Stimulated activated CD4-positive, alpha-beta T cell treated with anti-CD3 and anti-CD28 coated beads, TNF-alpha, amount 100 ng/mL, for 4 hours (primary cell): ENCODE data around the gene RIF1.
"Not testable (repeated sequence)": the region's sequence is repeated elsewhere in the genome, so short reads cannot be mapped to it uniquely, and the experiment has no call there.

Source experiments
- DNase-seq, 3 experiments: peaks; one replicate each; pipeline ENCODE4 v3.0.0-alpha.2; 2020; ENCODE audit warnings: low read depth in 3 of 3

The RIF1 gene

GRCh38 chr2:151409601-151410484, at the start of gene RIF1:
RIF1 (plus strand) TSS chr2:151409902; CDS start chr2:151410424, 522 bp downstream.
- DNase-seq: peak; percentile 65 to 68 (median 67)

DNA sequence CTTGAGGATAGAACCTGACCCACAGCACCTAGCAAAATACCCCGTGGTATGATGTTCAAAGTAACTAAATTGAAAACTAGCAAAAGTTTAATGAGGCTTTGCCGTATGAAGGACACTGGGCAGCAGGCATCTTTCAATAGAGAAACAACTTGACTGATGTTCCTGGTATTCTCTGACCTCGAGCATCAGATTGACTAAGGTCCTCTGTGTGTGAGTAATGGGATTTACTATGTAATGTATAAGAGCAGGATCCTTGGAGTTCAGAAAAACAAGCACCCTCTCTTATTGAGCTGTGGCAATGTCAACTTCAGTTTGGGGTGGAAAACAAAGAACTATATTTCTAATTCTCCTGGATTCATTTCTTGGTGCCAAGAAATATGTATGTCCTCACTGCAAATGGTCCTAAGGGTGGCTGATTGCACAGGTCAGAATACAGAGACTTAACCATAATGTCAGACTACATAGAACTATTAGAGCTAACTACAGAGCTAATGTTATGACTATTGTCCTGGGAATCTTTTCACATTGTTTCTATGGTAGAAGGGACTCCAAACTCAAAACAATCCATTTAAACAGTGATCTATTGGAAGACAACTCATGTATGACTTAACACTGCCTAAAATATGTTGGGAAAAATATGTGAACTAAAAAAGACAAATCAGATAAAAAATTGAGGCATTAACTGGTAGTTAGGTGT, 47.9 kb upstream of the RIF1 start:
- DNase-seq: no peak

GRCh38 chr2:151363709-151364108, 46.0 kb upstream of the RIF1 start:
- no peak for DNase-seq

- DNase-seq: no peak
Observed at GRCh38 chr2:151367571-151367970, 42.1 kb upstream of the RIF1 start.

DNA sequence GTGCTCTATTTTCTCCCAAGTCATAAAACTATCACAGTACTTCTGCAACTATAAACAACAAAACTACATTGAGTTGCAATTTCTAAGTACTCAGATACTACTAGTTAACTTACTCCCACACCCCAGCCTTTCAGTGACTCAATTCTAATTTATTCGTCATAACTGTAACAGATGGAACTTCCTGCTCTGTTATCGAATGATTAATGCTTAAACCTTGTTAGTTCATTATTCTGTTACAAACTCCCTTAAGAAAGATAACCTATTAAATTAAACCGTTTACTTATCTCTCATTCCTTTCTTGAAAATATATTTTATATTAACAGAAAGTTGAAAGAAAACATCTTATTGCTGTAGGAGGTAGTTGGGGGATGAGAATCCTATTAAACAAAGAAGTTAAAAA, 35.3 kb upstream of the RIF1 start:
- DNase-seq: no peak

DNA sequence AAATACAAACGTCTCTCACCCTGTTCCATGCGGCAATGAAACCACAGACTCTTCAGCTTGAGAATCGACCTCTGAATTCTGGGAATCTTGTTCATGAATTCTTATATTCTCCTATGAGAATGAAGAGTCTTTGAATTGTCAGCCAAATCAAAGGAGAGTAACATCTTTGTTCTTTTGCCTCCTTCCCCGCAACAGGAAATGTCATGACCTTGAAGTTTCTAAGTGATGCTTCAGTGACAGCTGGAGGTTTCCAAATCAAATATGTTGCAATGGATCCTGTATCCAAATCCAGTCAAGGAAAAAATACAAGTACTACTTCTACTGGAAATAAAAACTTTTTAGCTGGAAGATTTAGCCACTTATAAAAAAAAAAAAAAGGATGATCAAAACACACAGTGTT, 30.5 kb upstream of the RIF1 start:
- no peak for DNase-seq

DNA sequence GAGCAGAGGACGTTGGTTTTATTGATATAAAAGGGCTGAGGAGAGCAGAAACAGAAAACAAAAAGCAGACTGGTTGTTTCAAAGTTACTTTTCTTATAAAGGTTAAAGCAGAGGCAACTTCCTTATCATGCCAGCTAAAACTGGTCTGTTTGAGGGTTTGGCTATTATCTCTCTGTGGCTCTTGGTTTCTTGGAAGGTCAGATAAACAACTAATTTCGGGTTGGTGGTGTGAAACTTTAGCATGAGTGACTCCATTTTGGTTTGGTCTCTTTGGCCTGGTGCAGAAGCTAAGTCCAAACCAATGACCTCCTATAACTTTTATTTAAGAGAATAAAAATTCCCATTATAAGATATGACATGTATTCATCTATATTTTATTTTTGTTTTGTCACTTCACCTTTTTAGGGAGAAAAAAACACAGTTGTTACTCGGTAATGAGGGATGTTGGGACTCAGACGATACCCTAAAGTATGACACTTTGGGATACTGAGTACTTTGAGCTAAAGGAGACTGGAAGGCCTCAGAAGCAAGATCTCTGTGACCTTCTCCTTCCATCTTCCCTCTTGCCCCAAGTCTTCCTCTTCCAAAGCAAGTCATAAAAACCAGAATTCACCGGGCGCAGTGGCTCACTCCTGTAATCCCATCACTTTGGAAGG, 29.0 kb upstream of the RIF1 start:
- no peak for DNase-seq

DNA sequence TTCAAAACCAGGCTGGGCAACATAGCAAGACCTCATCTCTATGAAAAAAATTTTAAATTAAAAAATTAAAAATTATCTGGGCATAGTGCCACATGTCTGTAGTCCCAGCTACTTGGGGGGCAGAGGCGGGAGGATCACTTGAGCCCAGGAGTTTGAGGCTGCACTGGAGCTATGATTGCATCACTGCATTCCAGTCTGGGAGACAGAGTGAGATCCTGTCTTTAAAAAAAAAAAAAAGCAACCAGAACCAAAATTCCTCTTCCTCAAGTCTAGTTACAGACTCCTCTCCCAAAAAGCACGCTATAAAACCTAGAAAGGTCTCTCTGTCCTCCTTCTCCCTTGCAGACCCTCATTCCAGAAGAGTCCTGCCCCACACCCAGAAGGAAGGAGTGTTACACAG, 28.4 kb upstream of the RIF1 start:
- DNase-seq: no peak

DNA sequence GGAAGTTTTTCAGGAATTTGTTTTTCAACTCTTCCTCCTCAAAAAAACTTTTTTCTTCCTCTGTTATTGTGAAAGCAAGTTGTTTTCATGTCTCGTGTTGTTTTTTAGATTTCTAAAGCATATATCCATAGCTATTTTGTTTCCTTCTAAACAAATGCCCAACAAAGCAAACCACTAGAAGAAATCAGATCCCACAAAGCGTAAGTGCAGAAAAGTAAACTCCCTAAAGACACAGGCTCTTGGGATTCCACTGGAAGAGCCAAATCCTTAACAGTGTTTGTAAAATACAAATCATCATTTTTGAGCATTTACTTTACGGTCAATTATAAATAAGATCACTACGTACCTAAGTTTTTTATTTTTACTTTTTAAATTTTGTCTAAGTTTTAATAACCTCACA, 21.7 kb upstream of the RIF1 start:
- DNase-seq: no peak

DNA sequence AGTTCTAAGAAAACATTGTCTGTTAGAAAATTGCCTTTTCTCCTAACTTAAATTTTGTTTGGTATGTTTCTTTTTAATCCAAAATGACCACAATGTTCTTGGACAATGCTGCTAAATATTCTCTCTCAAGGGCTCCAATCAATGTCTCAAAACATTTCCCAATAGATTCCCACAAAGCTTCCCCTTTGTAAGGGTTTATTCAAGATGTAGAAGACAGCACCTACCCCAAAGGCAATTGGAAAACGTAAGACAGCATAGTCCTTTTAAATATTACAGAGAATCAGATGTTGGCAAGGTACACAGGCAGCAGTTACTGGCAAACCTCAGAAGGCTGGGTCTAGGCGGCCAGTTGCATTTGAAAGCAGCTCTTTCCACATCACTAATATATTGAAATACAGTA, 18.3 kb upstream of the RIF1 start:
- no peak for DNase-seq

GRCh38 chr2:151394509-151394908, 15.2 kb upstream of the RIF1 start:
- DNase-seq: no peak

GRCh38 chr2:151395509-151396374, 14.0 kb upstream of the RIF1 start:
- no peak for DNase-seq

- DNase-seq: no peak
Observed at GRCh38 chr2:151399981-151400380, 9.7 kb upstream of the RIF1 start.

GRCh38 chr2:151401149-151401548, 8.6 kb upstream of the RIF1 start:
- DNase-seq: no peak

DNA sequence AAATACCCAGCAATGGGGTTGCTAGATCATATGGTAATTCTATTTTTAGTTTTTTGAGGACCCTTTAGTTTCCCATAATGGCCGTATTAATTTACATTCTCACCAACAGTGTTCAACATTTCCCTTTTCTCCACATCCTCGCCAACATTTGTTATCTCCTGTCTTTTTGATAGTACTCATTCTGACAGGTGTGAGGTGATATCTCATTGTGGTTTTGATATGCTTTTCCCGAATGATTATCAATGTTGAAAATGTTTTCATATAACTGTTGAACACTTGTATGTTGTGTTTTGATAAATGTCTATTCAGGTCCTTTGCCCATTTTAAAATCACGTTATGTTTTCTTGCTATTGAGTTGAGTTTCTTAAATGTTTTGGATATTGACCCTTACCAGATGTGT, 5.8 kb upstream of the RIF1 start:
- no peak for DNase-seq

- DNase-seq: no peak
Observed at GRCh38 chr2:151405376-151405775, 4.3 kb upstream of the RIF1 start.

DNA sequence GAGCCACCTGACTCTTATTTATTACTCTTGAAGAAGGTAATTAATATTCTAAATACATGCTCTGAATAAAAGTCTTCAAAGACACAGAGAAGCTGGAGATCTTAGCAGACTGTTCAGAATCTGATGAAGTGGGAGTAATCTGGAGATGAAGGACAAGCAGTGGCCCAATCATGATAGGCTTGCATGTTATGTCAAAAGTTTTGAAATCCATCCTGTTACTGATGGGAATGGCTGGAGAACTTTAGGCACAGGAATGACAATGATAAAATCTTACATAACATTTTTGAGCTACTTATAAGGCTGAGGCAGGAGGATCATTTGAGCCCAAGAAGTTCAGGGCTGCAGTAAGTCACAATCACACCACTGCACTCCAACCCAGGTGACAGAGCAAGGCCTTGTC, 2.4 kb upstream of the RIF1 start:
- DNase-seq: no peak

DNA sequence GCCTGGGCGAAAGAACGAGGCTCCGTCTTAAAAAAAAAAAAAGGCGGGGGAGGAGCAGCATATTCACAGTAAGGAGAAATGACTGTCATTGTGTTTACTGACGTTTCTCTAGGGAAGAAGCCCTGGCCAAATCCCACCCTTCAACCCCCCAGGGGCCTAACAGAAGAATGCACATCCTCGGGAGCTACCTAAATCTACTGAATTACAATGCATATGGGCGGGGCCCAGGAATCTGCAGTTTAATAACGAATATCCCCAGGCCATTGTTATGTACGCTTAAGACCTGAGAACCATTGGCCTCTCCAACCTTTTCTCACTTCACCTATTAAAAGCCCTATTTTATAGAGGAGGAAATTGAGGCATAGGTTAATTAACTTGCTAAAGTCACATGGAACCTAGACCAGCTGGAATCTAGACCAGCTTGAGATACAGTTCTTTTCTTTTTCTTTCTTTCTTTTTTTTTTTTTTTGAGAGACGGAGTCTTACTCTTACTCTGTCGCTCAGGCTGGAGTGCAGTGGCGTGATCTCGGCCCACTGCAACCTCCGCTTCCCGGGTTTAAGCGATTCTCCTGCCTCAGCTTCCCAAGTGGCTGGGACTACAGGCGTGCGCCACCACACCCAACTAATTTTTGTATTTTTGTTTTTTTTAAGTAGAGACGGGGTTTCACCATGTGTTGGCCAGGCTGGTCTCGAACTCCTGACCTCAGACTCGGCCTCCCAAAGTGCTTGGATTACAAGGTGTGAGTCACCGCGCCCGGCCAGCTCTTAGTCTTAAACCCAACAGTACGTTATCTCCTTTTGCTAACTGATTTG, 708 bp upstream of the RIF1 start:
- DNase-seq: no peak

DNA sequence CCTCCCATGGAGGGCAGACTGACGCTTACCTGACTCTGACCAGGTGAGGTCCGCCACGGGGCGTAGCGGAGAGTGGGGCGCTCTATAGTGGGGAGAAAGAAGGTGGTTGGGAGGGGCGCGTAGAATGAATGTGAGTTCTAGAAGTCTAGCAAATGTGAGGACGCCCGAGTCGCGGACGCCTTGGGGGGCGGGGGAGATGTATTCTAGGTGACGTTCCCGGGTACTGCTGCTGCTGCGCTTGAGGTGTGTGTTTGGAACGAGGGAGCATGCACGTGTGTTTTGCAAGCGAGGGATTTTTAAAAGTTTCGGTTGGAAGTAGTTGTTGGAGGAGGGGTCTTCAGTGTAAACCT, 758 bp downstream of the RIF1 start:
- DNase-seq: peak in 2 of 3 experiments; percentile 13 to 23

DNA sequence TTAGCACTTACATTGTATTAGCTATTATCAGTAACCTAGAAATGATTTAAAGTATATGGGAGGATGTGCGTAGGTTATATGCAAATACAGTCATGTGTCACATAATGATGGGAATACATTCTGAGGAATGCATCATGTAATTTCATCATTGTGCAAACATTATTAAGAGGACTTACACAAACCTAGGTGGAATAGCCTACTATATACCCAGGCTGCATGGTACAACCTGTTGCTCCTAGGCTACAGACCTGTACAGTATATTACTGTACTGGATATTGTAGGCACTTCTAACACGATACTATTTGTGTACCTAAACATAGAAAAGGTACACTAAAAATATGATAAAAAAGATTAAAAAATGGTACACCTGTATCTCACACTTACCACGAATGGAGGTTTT, 7.9 kb downstream of the RIF1 start:
- DNase-seq: no peak

- DNase-seq: not testable (repeated sequence)
Observed at GRCh38 chr2:151421681-151422080, 12.0 kb downstream of the RIF1 start.
